K562 (cell line): ENCODE measurements around the gene HOMEZ. TPM values are rescaled to one million over a fixed set of nuclear protein-coding genes. Genes with fewer than 3 reads are reported as not detected.

Source experiments
- ARID4B ChIP-seq: sonication (generic); formaldehyde crosslinking; IDR thresholded peaks from 2 replicates; pipeline ENCODE4 v1.8.0; 2022; ENCODE audit warnings: mild to moderate bottlenecking, missing genetic modification reagents
- CAMTA2 ChIP-seq: fragments of 250-450 bp; sonication (Bioruptor Pico); conservative IDR thresholded peaks from 2 replicates; pipeline ENCODE4 v1.5.1; 2022
- GMEB1 ChIP-seq: fragments of 250-450 bp; sonication (Bioruptor Pico); IDR thresholded peaks from 2 replicates; pipeline ENCODE4 v1.4.0; 2020; ENCODE audit warnings: mild to moderate bottlenecking
- JUND ChIP-seq, 2 experiments: IDR thresholded peaks; 2 replicates in 1 of 2; 3 replicates in 1 of 2; pipeline ENCODE4 v1.6.1; 2011; ENCODE audit warnings: borderline replicate concordance in 2 of 2, low read depth in 2 of 2, low read length in 2 of 2, improper control_type of control experiment in 1 of 2, missing biosample characterization in 1 of 2, missing genetic modification characterization in 1 of 2, missing genetic modification reagents in 1 of 2
- NELFE ChIP-seq: IDR thresholded peaks from 2 replicates; pipeline ENCODE4 v1.6.1; 2011; ENCODE audit warnings: mild to moderate bottlenecking; ENCODE audit not compliant: insufficient read depth, insufficient read length
- POLR2H ChIP-seq: IDR thresholded peaks from 2 replicates; pipeline ENCODE4 v1.6.1; 2016; ENCODE audit warnings: missing genetic modification characterization, low read depth, mild to moderate bottlenecking, control low read depth, missing compliant biosample characterization, moderate library complexity
- RCOR1 ChIP-seq, 2 experiments: IDR thresholded peaks; 2 replicates each; pipeline ENCODE4 v1.6.1; 2012; ENCODE audit warnings: low read depth in 2 of 2, low read length in 2 of 2, borderline replicate concordance in 1 of 2, improper control_type of control experiment in 1 of 2
- SMARCC2 ChIP-seq: fragments of 450-650 bp; IDR thresholded peaks from 2 replicates; pipeline ENCODE4 v1.6.1; 2017; ENCODE audit warnings: antibody characterized with exemption, moderate library complexity, mild to moderate bottlenecking, low read depth
- SMARCE1 ChIP-seq: fragments of 450-650 bp; IDR thresholded peaks from 2 replicates; pipeline ENCODE4 v1.7.1; 2016; ENCODE audit warnings: mild to moderate bottlenecking
- TFAP4 ChIP-seq: sonication (generic); formaldehyde crosslinking; IDR thresholded peaks from 2 replicates; pipeline ENCODE4 v1.8.0; 2022; ENCODE audit warnings: missing genetic modification reagents, mild to moderate bottlenecking, moderate library complexity, borderline replicate concordance
- ZBTB26 ChIP-seq: fragments of 450-650 bp; formaldehyde crosslinking; IDR thresholded peaks from 2 replicates; pipeline ENCODE4 v1.4.0; 2022; ENCODE audit warnings: missing genetic modification characterization
- ZSCAN29 ChIP-seq: fragments of 450-650 bp; IDR thresholded peaks from 2 replicates; pipeline ENCODE4 v1.6.1; 2017
- polyA plus RNA-seq, 8 experiments: library from polyadenylated mRNA; depleted of rRNA in 4 of 8; stranded (reverse) in 5 of 8; unstranded in 3 of 8; fragments of >200 nt; fragmentation: Nextera tagmentation in 2 of 8; fragmentation: Illumina TruSeq in 1 of 8; extraction: Ambion mirVana in 2 of 8; extraction: Trizol in 1 of 8; gene quantifications; 2 replicates each; pipeline versions ENCODE4 v1.2.1 to v1.2.3, GENCODE V29; 2011 to 2014; ENCODE audit warnings: inconsistent platforms in 1 of 8, missing spikeins in 1 of 8
- total RNA-seq, 7 experiments: library from RNA; depleted of rRNA in 6 of 7; stranded (reverse); fragments of >200 nt in 6 of 7; fragmentation: Illumina TruSeq in 2 of 7; extraction: Trizol in 2 of 7; gene quantifications; 2 replicates each; pipeline versions ENCODE4 v1.2.1 to v1.2.3, GENCODE V29; 2011 to 2021; ENCODE audit warnings: low replicate concordance in 1 of 7
- TF ChIP-seq, protein P1 (sequence below): fragments of 450-650 bp; formaldehyde crosslinking; IDR thresholded peaks from 2 replicates; pipeline ENCODE4 v1.4.0; 2022; ENCODE audit warnings: missing genetic modification characterization
- TF ChIP-seq, protein P2 (sequence below): fragments of 250-450 bp; sonication (Bioruptor Pico); IDR thresholded peaks from 2 replicates; pipeline ENCODE4 v1.8.0; 2021; ENCODE audit warnings: borderline replicate concordance, mild to moderate bottlenecking, moderate library complexity; ENCODE audit not compliant: poor library complexity, severe bottlenecking

HOMEZ gene
- total and polyA plus RNA-seq, 9 of the 15 experiments (the other 6 are each of a cell fraction or from before 2014, with no cell fraction given): 3.0 to 30.2 (median 16.9) TPM

- TF ChIP-seq, protein P1, sequence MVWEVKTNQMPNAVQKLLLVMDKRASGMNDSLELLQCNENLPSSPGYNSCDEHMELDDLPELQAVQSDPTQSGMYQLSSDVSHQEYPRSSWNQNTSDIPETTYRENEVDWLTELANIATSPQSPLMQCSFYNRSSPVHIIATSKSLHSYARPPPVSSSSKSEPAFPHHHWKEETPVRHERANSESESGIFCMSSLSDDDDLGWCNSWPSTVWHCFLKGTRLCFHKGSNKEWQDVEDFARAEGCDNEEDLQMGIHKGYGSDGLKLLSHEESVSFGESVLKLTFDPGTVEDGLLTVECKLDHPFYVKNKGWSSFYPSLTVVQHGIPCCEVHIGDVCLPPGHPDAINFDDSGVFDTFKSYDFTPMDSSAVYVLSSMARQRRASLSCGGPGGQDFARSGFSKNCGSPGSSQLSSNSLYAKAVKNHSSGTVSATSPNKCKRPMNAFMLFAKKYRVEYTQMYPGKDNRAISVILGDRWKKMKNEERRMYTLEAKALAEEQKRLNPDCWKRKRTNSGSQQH (CRISPR knock-in tag): no peak
- TF ChIP-seq GMEB1 (CRISPR knock-in tag): no peak
- TF ChIP-seq SMARCE1: 0 out of 2 replicates have a peak, but pooled peaks have one; percentile 33
- no peak for TF ChIP-seq NELFE
- TF ChIP-seq, protein P2, sequence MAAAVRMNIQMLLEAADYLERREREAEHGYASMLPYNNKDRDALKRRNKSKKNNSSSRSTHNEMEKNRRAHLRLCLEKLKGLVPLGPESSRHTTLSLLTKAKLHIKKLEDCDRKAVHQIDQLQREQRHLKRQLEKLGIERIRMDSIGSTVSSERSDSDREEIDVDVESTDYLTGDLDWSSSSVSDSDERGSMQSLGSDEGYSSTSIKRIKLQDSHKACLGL (CRISPR knock-in tag): no peak
- no peak for TF ChIP-seq ZSCAN29
- no peak for TF ChIP-seq ZBTB26 (CRISPR knock-in tag)
- TF ChIP-seq SMARCC2: 0 out of 2 replicates have a peak, but pooled peaks have one; percentile 31
- no peak for TF ChIP-seq CAMTA2
- peak; percentile 96 for TF ChIP-seq TFAP4 (CRISPR knock-in tag)
- peak; percentile 87 for TF ChIP-seq POLR2H (tag)
- peak in 1 of 2 experiments; percentile 14; a peak in 1 of 4 replicates for TF ChIP-seq RCOR1 (IDR thresholded peaks at IDR 0.05; ENCODE audit: borderline replicate concordance in 1 of 2, low read depth in 2 of 2, low read length in 2 of 2)
- TF ChIP-seq ARID4B: peak; percentile 66; the same call in 1 of the 2 replicates
- TF ChIP-seq JUND (IDR thresholded peaks at IDR 0.05; ENCODE audit: borderline replicate concordance, low read depth, low read length): no peak
- TF ChIP-seq JUND (tag; IDR thresholded peaks at IDR 0.05; ENCODE audit: borderline replicate concordance, low read depth, low read length): peak; percentile 39; the same call in 1 of the 3 replicates
Observed at GRCh38 chr14:23286020-23286901, at the start of gene HOMEZ (continued).
